CD4-positive, alpha-beta T cell treated with Interleukin-21 for 1 hour (primary cell): Measurements from ENCODE around the gene DMRT3.
"Not testable (repeated sequence)": the region's sequence is repeated elsewhere in the genome, so short reads cannot be mapped to it uniquely, and the experiment has no call there.

Experiments
- DNase-seq: peaks from one replicate; pipeline ENCODE4 v3.0.0-alpha.2; 2020

The DMRT3 gene

GRCh38 chr9:971901-972500 is 4.5 kb upstream of the DMRT3 start:
- no peak for DNase-seq

DNA sequence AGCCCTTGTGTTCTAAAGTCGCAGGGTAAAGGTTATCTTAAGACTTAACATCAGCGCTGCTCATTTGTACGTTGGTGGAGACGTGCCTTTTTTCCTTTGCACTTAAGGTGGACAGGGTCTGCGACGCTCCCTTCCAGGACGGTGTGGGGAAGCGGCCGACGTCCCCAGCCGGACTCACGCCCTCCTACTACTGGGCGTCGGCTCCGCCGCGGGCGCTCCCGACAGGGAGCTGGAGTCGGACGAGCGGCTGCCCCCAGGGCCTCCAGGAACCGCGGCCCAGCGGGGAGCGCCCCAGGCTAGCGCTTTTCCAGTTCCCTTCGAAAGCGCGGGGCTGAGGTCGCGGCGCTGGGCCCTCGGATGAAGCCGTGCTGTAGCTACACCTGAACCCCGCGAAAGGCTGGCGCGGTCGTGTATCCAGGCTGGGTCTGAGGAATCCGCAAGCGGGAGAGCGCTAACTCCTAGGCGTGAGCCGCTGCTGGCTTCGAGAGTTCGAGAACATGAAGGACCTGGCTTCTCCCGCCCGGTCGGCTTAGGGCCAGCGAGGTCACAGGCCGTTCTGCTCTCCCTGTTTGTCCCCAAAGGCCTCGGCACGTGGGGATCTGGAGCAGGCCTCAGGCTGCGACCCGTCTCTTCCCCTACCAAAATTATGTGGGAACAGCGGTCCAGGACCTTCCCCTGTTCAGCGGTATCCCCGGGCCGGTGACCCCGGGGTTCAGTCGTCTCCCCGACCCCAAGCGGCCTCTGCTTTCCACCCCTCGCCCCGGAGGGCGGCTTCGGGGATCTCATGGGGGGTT is 3.8 kb upstream of the DMRT3 start:
- DNase-seq, result no peak

- no peak for DNase-seq
These were observed 3.1 kb upstream of the DMRT3 start for GRCh38 chr9:973295-973834.

- no peak for DNase-seq
These were observed 2.1 kb upstream of the DMRT3 start for GRCh38 chr9:974031-974995.

GRCh38 chr9:974996-975739 is 1.3 kb upstream of the DMRT3 start:
- DNase-seq, result no peak

GRCh38 chr9:975740-976257 is 656 bp upstream of the DMRT3 start:
- DNase-seq, result no peak

DNA sequence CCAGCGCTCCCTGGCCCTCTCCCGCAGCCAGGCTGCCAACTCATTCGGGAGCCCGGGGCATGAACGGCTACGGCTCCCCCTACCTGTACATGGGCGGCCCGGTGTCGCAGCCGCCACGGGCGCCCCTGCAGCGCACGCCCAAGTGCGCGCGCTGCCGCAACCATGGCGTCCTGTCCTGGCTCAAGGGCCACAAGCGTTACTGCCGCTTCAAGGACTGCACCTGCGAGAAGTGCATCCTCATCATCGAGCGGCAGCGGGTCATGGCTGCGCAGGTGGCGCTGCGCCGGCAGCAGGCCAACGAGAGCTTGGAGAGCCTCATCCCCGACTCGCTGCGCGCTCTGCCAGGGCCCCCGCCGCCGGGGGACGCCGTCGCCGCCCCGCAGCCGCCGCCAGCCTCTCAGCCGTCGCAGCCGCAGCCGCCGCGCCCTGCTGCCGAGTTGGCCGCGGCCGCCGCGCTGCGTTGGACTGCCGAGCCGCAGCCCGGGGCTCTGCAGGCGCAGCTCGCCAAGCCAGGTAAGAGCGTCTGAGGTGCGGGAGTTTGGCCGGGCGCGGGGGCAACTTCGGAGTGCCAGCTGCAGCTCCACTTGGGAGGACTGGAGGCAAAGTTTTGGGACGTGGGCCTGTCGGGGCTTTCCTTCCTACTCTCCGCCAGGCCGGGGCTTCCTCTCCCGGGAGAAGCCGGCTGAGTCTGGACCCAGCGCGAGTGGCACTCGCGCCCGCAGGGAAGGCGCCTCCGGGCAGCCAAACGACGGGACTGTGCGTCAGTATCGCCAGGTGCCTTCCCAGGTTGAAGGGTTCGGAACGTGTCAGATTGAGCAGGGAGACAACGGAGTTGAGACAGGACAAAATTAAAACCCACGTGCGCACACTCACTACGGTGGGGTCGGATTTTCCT is 735 bp downstream of the DMRT3 start:
- no peak for DNase-seq

DNA sequence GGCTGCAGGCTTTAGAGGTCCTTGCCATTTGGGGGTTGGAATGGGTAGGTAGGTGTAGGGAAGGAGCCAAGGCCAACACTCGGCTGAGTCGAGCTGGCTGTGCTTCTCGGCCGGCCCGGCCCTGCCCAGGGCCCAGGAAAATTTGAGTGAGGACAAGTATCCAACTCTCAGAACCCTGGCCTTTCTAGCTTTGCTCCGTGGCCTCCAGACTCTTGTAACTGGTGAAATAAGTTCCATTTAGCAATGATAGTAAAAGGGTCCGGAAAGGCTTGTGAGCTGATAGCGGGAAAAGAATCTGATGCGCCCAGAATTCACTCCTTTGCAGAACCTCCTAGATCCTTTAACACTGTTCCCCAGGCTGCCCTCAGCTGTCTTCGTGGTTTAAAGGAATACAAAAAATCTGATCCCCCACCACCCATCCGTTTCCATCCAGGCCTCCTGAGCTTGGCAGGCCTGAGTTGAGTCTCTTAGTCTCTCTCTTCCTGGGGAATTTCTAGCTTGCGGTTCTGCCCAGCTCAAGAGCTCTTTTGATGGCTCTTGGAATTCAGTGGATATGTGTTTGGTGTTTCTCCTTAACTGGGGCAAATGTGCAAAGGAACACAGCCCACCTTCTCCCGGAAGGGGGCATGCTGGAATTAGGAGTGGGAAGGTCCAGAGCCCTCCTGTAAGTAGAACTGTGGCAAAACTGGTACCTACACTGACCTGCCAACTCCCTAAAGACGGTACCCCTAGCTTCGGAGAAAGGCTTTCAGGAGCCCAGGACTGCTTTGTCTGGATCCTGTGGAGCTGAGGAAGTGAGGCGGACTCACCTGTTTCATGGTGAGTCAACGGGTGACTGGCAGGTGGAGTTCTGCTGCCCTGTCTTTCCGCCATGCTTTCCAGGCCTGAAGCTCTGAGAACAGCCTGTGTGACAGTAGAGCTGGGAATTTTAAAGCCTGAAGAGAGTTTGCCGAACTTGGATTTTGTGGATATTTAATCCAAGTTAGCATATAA is 1.7 kb downstream of the DMRT3 start:
- no peak for DNase-seq

- DNase-seq, result no peak
These were observed 3.5 kb downstream of the DMRT3 start for GRCh38 chr9:979983-980382.

DNA sequence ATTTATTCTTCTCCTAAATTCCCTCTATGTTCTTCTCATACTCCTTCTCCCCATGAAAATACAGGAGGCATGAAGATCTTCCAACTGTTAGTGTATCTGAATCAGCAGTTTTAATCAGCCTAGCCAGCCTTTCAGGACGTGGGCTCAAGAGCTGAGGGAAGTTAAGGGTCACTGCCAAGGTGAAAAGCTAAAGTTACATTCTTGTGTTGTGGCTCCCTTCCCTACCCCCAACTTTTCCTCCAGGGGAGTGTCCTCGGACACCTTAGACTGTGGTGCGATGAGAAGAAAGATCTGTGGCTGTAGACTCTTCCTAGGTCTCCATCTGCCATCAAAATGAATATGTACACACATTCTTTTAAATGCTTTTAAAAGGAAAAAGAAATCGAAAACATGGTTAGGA is 4.2 kb downstream of the DMRT3 start:
- no peak for DNase-seq

GRCh38 chr9:981491-981898 is 5.0 kb downstream of the DMRT3 start:
- DNase-seq, result no peak

DNA sequence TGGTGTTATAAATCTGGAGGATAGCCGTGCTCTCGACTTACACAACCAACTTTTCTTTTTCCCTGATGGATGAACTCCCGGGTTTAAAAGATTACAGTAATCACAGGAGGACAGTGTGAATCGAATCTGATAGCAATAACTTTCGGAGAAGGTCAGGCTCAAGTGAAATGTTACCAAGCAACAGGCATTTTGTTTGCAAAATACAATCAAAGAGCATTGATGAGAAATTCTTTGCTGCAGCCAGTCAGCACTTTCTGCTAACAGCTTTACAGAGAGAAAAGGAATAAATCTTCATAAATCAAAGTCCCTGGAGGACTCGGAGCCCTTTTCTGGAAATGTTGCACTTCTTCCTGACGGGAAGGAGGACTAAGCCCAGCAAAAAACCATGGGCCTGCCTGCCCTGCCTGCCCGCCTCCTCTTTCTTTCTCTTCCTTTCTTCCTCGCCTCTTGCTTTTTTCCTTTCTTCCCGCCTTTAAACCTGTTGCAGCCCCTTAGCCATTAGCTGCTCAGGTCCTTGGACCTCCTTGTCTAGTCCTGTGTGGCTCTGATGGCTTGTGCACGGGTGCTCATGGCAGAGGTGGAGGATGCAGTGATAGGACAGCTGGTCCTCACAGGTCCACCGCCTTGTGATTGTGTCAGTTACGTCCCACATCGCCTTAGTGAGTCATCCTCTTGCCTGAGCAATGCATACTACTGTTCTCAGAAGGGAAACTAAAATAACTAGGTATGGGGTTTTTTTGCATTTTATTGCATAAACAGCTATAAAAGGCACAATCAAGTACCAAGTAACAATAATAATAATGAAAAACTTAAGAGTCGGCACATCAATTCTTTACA is 6.2 kb downstream of the DMRT3 start:
- no peak for DNase-seq

GRCh38 chr9:994005-994404 is 17.6 kb downstream of the DMRT3 start:
- no peak for DNase-seq

GRCh38 chr9:995192-995591 is 18.7 kb downstream of the DMRT3 start:
- no peak for DNase-seq

DNA sequence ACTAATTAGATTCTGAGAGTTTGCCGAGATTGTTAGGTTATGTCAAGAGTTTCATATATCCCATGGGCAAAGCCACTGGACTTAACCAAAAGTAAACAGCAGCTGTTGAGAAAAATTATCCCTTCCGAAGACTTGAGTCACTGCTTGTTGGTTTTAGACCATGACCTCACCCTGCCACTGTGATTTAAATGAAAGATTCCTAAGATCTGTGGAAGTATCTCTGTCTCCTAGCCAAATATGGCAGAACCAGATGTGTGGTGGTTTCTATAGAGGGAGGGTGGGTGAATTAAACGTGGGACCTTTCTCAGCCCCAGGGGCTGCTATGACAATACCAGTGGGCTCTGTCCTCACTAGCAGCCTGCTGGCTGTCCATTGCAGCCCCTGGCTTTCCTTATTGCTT is 19.3 kb downstream of the DMRT3 start:
- no peak for DNase-seq

DNA sequence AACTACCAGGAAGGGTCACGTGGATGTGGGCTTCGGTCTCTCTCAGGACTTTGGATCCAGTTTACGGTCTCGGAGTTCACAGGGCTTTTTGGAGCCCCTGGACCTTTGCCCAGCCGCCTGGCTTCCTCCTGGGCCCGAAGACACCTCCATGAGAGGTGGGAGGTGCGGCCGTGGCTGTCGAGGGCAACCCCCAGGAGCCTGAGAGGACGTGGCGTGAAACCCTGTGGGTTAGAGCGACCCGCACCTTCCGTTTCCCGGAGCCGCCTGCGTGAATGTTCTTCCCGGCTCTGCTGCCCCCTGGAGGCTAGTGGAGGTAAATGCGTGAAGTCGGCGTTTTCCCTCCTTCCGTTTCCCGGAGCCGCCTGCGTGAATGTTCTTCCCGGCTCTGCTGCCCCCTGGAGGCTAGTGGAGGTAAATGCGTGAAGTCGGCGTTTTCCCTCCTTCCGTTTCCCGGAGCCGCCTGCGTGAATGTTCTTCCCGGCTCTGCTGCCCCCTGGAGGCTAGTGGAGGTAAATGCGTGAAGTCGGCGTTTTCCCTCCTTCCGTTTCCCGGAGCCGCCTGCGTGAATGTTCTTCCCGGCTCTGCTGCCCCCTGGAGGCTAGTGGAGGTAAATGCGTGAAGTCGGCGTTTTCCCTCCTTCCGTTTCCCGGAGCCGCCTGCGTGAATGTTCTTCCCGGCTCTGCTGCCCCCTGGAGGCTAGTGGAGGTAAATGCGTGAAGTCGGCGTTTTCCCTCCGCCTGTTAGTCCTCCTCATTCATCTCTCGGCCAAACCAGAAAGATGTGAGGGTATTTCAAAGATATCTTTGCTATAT is 22.1 kb downstream of the DMRT3 start:
- DNase-seq, result not testable (repeated sequence)

DNA sequence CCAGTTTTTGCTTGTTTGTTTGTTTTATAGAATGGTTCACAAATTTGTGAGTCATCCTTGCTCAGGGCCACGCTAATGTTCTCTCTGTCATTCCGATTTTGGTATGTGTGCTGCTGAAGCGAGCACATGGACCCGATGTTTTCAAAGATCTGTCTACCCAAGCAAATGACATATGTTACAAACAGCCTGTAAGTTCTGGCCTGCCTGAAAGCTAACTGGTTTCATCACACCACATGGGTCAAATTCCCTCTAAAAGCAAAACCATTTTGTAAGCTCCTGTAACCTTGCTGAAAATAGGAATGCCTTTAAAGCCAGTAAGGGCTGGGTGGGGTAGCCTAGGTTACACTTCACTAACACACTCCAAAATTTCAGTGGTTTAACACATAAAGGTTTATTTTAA is 25.4 kb downstream of the DMRT3 start:
- DNase-seq, result no peak

DNA sequence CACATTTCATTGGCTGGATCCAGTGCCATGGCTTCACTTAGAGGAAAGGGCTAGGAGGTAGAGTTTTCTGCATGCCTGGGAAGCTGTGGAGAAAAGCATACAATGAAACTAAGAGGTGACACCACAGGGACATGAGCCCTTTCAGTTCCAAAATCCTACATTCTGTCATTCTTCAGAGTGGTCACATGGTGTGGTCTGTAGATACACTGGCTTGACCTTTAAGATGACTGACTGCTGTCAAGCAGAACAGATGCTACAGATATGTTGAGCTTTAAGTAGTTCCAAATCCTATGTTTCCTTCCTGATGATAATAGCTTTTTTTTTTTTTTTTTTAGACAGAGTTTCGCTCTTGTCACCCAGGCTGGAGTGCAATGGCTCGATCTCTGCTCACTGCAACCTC is 26.2 kb downstream of the DMRT3 start:
- no peak for DNase-seq
